Measurements from ENCODE around the gene RECQL.

Gene RECQL

GRCh38 chr12:21444193-21445146, 57.0 kb downstream of the RECQL start:
- H3K79me2 ChIP-seq (ENCODE audit: insufficient read depth, low read length), result peaks cover 20% of the 10 kb centered on the region
- TF ChIP-seq, protein P1, sequence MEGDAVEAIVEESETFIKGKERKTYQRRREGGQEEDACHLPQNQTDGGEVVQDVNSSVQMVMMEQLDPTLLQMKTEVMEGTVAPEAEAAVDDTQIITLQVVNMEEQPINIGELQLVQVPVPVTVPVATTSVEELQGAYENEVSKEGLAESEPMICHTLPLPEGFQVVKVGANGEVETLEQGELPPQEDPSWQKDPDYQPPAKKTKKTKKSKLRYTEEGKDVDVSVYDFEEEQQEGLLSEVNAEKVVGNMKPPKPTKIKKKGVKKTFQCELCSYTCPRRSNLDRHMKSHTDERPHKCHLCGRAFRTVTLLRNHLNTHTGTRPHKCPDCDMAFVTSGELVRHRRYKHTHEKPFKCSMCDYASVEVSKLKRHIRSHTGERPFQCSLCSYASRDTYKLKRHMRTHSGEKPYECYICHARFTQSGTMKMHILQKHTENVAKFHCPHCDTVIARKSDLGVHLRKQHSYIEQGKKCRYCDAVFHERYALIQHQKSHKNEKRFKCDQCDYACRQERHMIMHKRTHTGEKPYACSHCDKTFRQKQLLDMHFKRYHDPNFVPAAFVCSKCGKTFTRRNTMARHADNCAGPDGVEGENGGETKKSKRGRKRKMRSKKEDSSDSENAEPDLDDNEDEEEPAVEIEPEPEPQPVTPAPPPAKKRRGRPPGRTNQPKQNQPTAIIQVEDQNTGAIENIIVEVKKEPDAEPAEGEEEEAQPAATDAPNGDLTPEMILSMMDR (IDR thresholded peaks at IDR 0.05; ENCODE audit: borderline replicate concordance, extremely low read depth, low read length, poor library complexity, severe bottlenecking), result no peak
- TF ChIP-seq EZH2 (IDR thresholded peaks at IDR 0.05; ENCODE audit: borderline replicate concordance, low read depth, low read length, severe bottlenecking), result no peak
- H3K36me3 ChIP-seq (ENCODE audit: insufficient read depth, low read length), result peaks cover 59% of the 10 kb centered on the region
- H3K9me3 ChIP-seq (ENCODE audit: insufficient read depth, low read length, severe bottlenecking), result no peaks in the 10 kb centered on the region
- DNase-seq, result no peak
- H3K27ac ChIP-seq (ENCODE audit: low read length), result no peak overlapping the region
- ATAC-seq (ENCODE audit: insufficient read depth, low read depth), result no peak
- peaks cover 4% of the 10 kb centered on the region for H3K4me1 ChIP-seq (ENCODE audit: insufficient read depth, low read length)
- H4K20me1 ChIP-seq (ENCODE audit: insufficient read depth, low read length), result no peaks in the 10 kb centered on the region; the same call in 1 of the 2 replicates
- H3K4me3 ChIP-seq (ENCODE audit: low read depth in 1 of 2, low read length in 2 of 2), result no peak overlapping the region
- no peak overlapping the region for H3K4me2 ChIP-seq (ENCODE audit: insufficient read depth, low read length)
- no peak overlapping the region for H2AFZ ChIP-seq (ENCODE audit: low read depth, low read length)
- no peak overlapping the region for H3K9ac ChIP-seq (ENCODE audit: low read depth, low read length)
- H3K27me3 ChIP-seq (ENCODE audit: insufficient read depth, low read length, poor library complexity), result no peaks in the 10 kb centered on the region

GRCh38 chr12:21439347-21439746, 62.1 kb downstream of the RECQL start:
- H3K27ac ChIP-seq (ENCODE audit: low read length), result no peak overlapping the region
- ATAC-seq (ENCODE audit: insufficient read depth, low read depth), result no peak
- peak overlapping the region in 1 of 2 experiments; percentile 69; a peak in 1 of 4 replicates for H3K4me3 ChIP-seq (ENCODE audit: low read depth in 1 of 2, low read length in 2 of 2)
- no peaks in the 10 kb centered on the region for H3K9me3 ChIP-seq (ENCODE audit: insufficient read depth, low read length, severe bottlenecking)
- no peaks in the 10 kb centered on the region; the same call in 1 of the 2 replicates for H4K20me1 ChIP-seq (ENCODE audit: insufficient read depth, low read length)
- H2AFZ ChIP-seq (ENCODE audit: low read depth, low read length), result peak overlapping the region; percentile 91; the same call in 1 of the 2 replicates
- TF ChIP-seq, protein P1 (IDR thresholded peaks at IDR 0.05; ENCODE audit: borderline replicate concordance, extremely low read depth, low read length, poor library complexity, severe bottlenecking), result no peak
- no peak for TF ChIP-seq EZH2 (IDR thresholded peaks at IDR 0.05; ENCODE audit: borderline replicate concordance, low read depth, low read length, severe bottlenecking)
- H3K36me3 ChIP-seq (ENCODE audit: insufficient read depth, low read length), result peaks cover 19% of the 10 kb centered on the region
- peaks cover 35% of the 10 kb centered on the region for H3K79me2 ChIP-seq (ENCODE audit: insufficient read depth, low read length)
- no peak for DNase-seq
- H3K4me1 ChIP-seq (ENCODE audit: insufficient read depth, low read length), result peaks cover 23% of the 10 kb centered on the region
- H3K4me2 ChIP-seq (ENCODE audit: insufficient read depth, low read length), result peak overlapping the region; percentile 65
- peaks cover 22% of the 10 kb centered on the region for H3K27me3 ChIP-seq (ENCODE audit: insufficient read depth, low read length, poor library complexity)
- H3K9ac ChIP-seq (ENCODE audit: low read depth, low read length), result no peak overlapping the region

GRCh38 chr12:21438643-21439042, 62.8 kb downstream of the RECQL start:
- Histone ChIP-seq H2AFZ (ENCODE audit: low read depth, low read length) (peak overlapping the region; percentile 91), H4K20me1 (ENCODE audit: insufficient read depth, low read length) (no peaks in the 10 kb centered on the region; the same call in 1 of the 2 replicates)

More at GRCh38 chr12:21438643-21439042, 62.8 kb downstream of the RECQL start:
- ATAC-seq (ENCODE audit: insufficient read depth, low read depth) (no peak), DNase-seq (no peak)
- peaks cover 35% of the 10 kb centered on the region for H3K79me2 ChIP-seq (ENCODE audit: insufficient read depth, low read length)
- no peaks in the 10 kb centered on the region for H3K9me3 ChIP-seq (ENCODE audit: insufficient read depth, low read length, severe bottlenecking)
- H3K4me2 ChIP-seq (ENCODE audit: insufficient read depth, low read length), result peak overlapping the region; percentile 65
- H3K9ac ChIP-seq (ENCODE audit: low read depth, low read length), result peak overlapping the region; percentile 65
- H3K36me3 ChIP-seq (ENCODE audit: insufficient read depth, low read length), result peaks cover 18% of the 10 kb centered on the region
- H3K4me1 ChIP-seq (ENCODE audit: insufficient read depth, low read length), result peaks cover 23% of the 10 kb centered on the region
- H3K27me3 ChIP-seq (ENCODE audit: insufficient read depth, low read length, poor library complexity), result peaks cover 23% of the 10 kb centered on the region
- peak overlapping the region; percentile 38 to 69; a peak in 3 of 4 replicates for H3K4me3 ChIP-seq (ENCODE audit: low read depth in 1 of 2, low read length in 2 of 2)
- H3K27ac ChIP-seq (ENCODE audit: low read length), result peak overlapping the region; percentile 78
- TF ChIP-seq, protein P1 (IDR thresholded peaks at IDR 0.05; ENCODE audit: borderline replicate concordance, extremely low read depth, low read length, poor library complexity, severe bottlenecking), result no peak
- no peak for TF ChIP-seq EZH2 (IDR thresholded peaks at IDR 0.05; ENCODE audit: borderline replicate concordance, low read depth, low read length, severe bottlenecking)

Data from DND-41 (cell line).